GM21381 (cell line): ENCODE results near the gene SECISBP2L.
A peak's percentile ranks its signal among the peaks of the same experiment; 100 is the strongest.
"Not testable (repeated sequence)": the region's sequence is repeated elsewhere in the genome, so short reads cannot be mapped to it uniquely, and the experiment has no call there.

Experiments
- ATAC-seq: cut with Tn5 transposase; IDR thresholded peaks from one replicate; pipeline ENCODE4 v1.9.1; 2021; ENCODE audit warnings: mild to moderate bottlenecking, moderate library complexity; ENCODE audit not compliant: unreplicated experiment

SECISBP2L gene

GRCh38 chr15:49046220-49047102 is at the start of gene SECISBP2L:
Gene SECISBP2L (minus strand): TSS chr15:49046446. CDS start chr15:49046299, 147 bp downstream.
- ATAC-seq: peak; percentile 91

GRCh38 chr15:49094923-49095322 is 48.7 kb upstream of the SECISBP2L start:
- ATAC-seq: no peak

GRCh38 chr15:49093252-49094105 is 47.2 kb upstream of the SECISBP2L start:
- no peak for ATAC-seq

GRCh38 chr15:49088996-49089395 is 42.8 kb upstream of the SECISBP2L start:
- ATAC-seq: no peak

- ATAC-seq: no peak
These were observed 39.6 kb upstream of the SECISBP2L start for GRCh38 chr15:49085696-49086459.

GRCh38 chr15:49084285-49084570 is 38.0 kb upstream of the SECISBP2L start:
- no peak for ATAC-seq

- ATAC-seq: no peak
These were observed 37.4 kb upstream of the SECISBP2L start for GRCh38 chr15:49083401-49084284.

- ATAC-seq: no peak
These were observed 36.7 kb upstream of the SECISBP2L start for GRCh38 chr15:49082960-49083359.

- ATAC-seq: no peak
These were observed 33.2 kb upstream of the SECISBP2L start for GRCh38 chr15:49079340-49080039.

GRCh38 chr15:49075881-49076280 is 29.6 kb upstream of the SECISBP2L start:
- ATAC-seq: no peak

- not testable (repeated sequence) for ATAC-seq
These were observed 28.5 kb upstream of the SECISBP2L start for GRCh38 chr15:49074589-49075287.

- ATAC-seq: no peak
These were observed 20.1 kb upstream of the SECISBP2L start for GRCh38 chr15:49066372-49066771.

- no peak for ATAC-seq
These were observed 18.6 kb upstream of the SECISBP2L start for GRCh38 chr15:49064884-49065283.

- ATAC-seq: no peak
These were observed 18.0 kb upstream of the SECISBP2L start for GRCh38 chr15:49064281-49064653.

GRCh38 chr15:49063402-49064280 is 17.4 kb upstream of the SECISBP2L start:
- no peak for ATAC-seq

- no peak for ATAC-seq
These were observed 16.7 kb upstream of the SECISBP2L start for GRCh38 chr15:49062900-49063299.

GRCh38 chr15:49060710-49061495 is 14.7 kb upstream of the SECISBP2L start:
- no peak for ATAC-seq
